ENCODE results near the gene NHEJ1.

DNA sequence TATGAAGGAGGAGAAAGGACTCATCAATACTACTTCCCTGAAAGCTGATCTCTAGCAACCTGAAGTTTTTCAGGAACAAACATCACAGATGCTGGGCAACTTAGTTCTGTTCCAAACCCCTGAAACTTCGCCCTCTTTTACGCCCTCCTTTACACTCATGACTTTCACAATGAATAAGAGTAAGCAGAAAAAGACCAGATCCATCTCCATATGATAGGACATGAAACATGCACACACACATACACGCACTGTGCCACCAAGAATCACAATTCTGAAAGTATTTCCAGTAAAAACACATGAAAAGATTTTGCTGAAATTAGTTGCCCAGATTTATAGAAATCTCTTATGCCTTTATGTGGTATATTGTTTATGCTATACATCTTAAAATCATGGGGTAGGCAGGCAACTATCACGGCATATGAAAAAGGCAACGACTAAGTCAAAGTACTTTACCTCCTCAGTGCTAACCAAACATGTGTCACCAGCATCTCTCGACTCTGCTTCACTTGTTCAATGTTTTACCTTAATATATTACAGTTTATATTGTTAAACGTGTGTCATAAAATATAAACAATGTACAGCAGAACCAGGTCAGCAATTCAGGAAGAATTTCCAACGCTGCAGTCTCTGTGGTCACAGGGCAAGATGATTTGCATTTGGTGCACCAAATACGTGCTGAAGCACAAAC, 47.8 kb downstream of the NHEJ1 start:
- TF ChIP-seq, protein P1, sequence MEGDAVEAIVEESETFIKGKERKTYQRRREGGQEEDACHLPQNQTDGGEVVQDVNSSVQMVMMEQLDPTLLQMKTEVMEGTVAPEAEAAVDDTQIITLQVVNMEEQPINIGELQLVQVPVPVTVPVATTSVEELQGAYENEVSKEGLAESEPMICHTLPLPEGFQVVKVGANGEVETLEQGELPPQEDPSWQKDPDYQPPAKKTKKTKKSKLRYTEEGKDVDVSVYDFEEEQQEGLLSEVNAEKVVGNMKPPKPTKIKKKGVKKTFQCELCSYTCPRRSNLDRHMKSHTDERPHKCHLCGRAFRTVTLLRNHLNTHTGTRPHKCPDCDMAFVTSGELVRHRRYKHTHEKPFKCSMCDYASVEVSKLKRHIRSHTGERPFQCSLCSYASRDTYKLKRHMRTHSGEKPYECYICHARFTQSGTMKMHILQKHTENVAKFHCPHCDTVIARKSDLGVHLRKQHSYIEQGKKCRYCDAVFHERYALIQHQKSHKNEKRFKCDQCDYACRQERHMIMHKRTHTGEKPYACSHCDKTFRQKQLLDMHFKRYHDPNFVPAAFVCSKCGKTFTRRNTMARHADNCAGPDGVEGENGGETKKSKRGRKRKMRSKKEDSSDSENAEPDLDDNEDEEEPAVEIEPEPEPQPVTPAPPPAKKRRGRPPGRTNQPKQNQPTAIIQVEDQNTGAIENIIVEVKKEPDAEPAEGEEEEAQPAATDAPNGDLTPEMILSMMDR (IDR thresholded peaks at IDR 0.05): no peak
- TF ChIP-seq ZNF416 (CRISPR knock-in tag; IDR thresholded peaks at IDR 0.05) (no peak), NR3C1 (CRISPR knock-in tag; conservative IDR thresholded peaks at IDR 0.05; ENCODE audit: low read depth) (no peak), NFYB (CRISPR knock-in tag; conservative IDR thresholded peaks at IDR 0.05; ENCODE audit: low read depth) (no peak), SMAD4 (CRISPR knock-in tag; IDR thresholded peaks at IDR 0.05) (no peak), SMAD3 (CRISPR knock-in tag; IDR thresholded peaks at IDR 0.05; ENCODE audit: borderline replicate concordance) (no peak), JUN (CRISPR knock-in tag; IDR thresholded peaks at IDR 0.05) (no peak), ATF1 (CRISPR knock-in tag; IDR thresholded peaks at IDR 0.05) (no peak), NR2C2 (CRISPR knock-in tag; IDR thresholded peaks at IDR 0.05) (no peak), IRF2 (CRISPR knock-in tag; IDR thresholded peaks at IDR 0.05; ENCODE audit: borderline replicate concordance, low read depth) (no peak), ZNF263 (CRISPR knock-in tag; IDR thresholded peaks at IDR 0.05; ENCODE audit: low read depth) (no peak), ESRRA (CRISPR knock-in tag; IDR thresholded peaks at IDR 0.05; ENCODE audit: borderline replicate concordance) (no peak)
- TF ChIP-seq, protein P2, sequence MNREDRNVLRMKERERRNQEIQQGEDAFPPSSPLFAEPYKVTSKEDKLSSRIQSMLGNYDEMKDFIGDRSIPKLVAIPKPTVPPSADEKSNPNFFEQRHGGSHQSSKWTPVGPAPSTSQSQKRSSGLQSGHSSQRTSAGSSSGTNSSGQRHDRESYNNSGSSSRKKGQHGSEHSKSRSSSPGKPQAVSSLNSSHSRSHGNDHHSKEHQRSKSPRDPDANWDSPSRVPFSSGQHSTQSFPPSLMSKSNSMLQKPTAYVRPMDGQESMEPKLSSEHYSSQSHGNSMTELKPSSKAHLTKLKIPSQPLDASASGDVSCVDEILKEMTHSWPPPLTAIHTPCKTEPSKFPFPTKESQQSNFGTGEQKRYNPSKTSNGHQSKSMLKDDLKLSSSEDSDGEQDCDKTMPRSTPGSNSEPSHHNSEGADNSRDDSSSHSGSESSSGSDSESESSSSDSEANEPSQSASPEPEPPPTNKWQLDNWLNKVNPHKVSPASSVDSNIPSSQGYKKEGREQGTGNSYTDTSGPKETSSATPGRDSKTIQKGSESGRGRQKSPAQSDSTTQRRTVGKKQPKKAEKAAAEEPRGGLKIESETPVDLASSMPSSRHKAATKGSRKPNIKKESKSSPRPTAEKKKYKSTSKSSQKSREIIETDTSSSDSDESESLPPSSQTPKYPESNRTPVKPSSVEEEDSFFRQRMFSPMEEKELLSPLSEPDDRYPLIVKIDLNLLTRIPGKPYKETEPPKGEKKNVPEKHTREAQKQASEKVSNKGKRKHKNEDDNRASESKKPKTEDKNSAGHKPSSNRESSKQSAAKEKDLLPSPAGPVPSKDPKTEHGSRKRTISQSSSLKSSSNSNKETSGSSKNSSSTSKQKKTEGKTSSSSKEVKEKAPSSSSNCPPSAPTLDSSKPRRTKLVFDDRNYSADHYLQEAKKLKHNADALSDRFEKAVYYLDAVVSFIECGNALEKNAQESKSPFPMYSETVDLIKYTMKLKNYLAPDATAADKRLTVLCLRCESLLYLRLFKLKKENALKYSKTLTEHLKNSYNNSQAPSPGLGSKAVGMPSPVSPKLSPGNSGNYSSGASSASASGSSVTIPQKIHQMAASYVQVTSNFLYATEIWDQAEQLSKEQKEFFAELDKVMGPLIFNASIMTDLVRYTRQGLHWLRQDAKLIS (CRISPR knock-in tag; IDR thresholded peaks at IDR 0.05; ENCODE audit: borderline replicate concordance): no peak
- TF ChIP-seq, protein P3, sequence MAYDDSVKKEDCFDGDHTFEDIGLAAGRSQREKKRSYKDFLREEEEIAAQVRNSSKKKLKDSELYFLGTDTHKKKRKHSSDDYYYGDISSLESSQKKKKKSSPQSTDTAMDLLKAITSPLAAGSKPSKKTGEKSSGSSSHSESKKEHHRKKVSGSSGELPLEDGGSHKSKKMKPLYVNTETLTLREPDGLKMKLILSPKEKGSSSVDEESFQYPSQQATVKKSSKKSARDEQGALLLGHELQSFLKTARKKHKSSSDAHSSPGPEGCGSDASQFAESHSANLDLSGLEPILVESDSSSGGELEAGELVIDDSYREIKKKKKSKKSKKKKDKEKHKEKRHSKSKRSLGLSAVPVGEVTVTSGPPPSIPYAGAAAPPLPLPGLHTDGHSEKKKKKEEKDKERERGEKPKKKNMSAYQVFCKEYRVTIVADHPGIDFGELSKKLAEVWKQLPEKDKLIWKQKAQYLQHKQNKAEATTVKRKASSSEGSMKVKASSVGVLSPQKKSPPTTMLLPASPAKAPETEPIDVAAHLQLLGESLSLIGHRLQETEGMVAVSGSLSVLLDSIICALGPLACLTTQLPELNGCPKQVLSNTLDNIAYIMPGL (CRISPR knock-in tag; IDR thresholded peaks at IDR 0.05): no peak
